Fibroblast of peridontal ligament (primary cell): Measurements from ENCODE around the gene MLPH.

Experiments used
- DNase-seq: peaks from one replicate; pipeline ENCODE4 v3.0.0-alpha.2; 2010; ENCODE audit errors: extremely low read depth

MLPH gene

GRCh38 chr2:237497838-237498186 lies 10.8 kb downstream of the MLPH start:
- DNase-seq, result peak; percentile 73

GRCh38 chr2:237498341-237498740 lies 11.3 kb downstream of the MLPH start:
- no peak for DNase-seq

GRCh38 chr2:237500681-237501424 lies 13.8 kb downstream of the MLPH start:
- DNase-seq, result peak; percentile 86

- DNase-seq, result peak; percentile 66
Measured at GRCh38 chr2:237501892-237502513, 15.0 kb downstream of the MLPH start.

GRCh38 chr2:237503201-237503600 lies 16.1 kb downstream of the MLPH start:
- DNase-seq, result no peak

GRCh38 chr2:237505188-237505939 lies 18.3 kb downstream of the MLPH start:
- no peak for DNase-seq

GRCh38 chr2:237507512-237507911 lies 20.5 kb downstream of the MLPH start:
- DNase-seq, result no peak

- DNase-seq, result no peak
Measured at GRCh38 chr2:237508361-237508760, 21.3 kb downstream of the MLPH start.

- DNase-seq, result no peak
Measured at GRCh38 chr2:237509151-237509550, 22.1 kb downstream of the MLPH start.

GRCh38 chr2:237509905-237510304 lies 22.9 kb downstream of the MLPH start:
- no peak for DNase-seq

GRCh38 chr2:237510502-237511217 lies 23.6 kb downstream of the MLPH start:
- DNase-seq, result no peak

GRCh38 chr2:237511433-237511832 lies 24.4 kb downstream of the MLPH start:
- peak; percentile 90 for DNase-seq

- no peak for DNase-seq
Measured at GRCh38 chr2:237511885-237512405, 24.9 kb downstream of the MLPH start.

- DNase-seq, result peak; percentile 89
Measured at GRCh38 chr2:237512774-237513466, 25.9 kb downstream of the MLPH start.

GRCh38 chr2:237513693-237514092 lies 26.6 kb downstream of the MLPH start:
- DNase-seq, result no peak

GRCh38 chr2:237514474-237515130 lies 27.6 kb downstream of the MLPH start:
- DNase-seq, result no peak

- DNase-seq, result no peak
Measured at GRCh38 chr2:237515166-237515565, 28.1 kb downstream of the MLPH start.

- no peak for DNase-seq
Measured at GRCh38 chr2:237515621-237516275, 28.7 kb downstream of the MLPH start.

- DNase-seq, result no peak
Measured at GRCh38 chr2:237517163-237517562, 30.1 kb downstream of the MLPH start.

- DNase-seq, result no peak
Measured at GRCh38 chr2:237517990-237518389, 30.9 kb downstream of the MLPH start.
